HG03571 (cell line): Measurements from ENCODE around the gene TMEM14C.
"Not testable (repeated sequence)": the region's sequence is repeated elsewhere in the genome, so short reads cannot be mapped to it uniquely, and the experiment has no call there.

Experiments
- ATAC-seq: cut with Tn5 transposase; IDR thresholded peaks from one replicate; pipeline ENCODE4 v1.9.1; 2021; ENCODE audit not compliant: unreplicated experiment

TMEM14C gene

DNA sequence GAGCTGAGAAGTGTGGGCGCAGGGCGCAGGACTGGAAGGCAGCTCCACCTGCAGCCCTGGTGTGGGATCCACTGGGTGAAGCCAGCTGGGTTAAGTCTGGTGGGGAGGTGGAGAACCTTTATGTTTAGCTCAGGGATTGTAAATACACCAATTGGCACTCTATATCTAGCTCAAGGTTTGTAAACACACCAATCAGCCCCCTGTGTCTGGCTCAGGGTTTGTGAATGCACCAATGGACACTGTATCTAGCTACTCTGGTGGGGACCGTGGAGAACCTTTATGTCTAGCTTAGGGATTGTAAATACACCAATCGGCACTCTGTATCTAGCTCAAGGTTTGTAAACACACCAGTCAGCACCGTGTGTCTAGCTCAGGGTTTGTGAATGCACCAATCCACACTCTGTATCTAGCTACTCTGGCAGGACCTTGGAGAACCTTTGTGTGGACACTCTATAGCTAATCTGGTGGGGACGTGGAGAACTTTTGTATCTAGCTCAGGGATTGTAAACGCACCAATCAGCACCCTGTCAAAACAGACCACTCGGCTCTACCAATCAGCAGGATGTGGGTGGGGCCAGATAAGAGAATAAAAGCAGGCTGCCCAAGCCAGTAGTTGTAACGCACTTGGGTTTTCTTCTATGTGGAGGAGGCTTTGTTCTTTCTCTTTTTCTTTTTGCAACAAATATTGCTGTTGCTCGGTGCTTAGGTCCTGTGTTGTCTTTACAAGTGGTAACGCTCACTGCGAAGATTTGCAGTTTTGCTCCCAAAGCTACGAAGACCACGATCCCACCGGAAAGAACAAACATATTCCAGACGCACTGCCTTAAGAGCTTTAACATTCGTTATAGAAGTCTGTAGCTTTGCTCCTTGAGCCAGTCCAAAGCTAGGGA, 1.7 kb upstream of the TMEM14C start:
- ATAC-seq: not testable (repeated sequence)

DNA sequence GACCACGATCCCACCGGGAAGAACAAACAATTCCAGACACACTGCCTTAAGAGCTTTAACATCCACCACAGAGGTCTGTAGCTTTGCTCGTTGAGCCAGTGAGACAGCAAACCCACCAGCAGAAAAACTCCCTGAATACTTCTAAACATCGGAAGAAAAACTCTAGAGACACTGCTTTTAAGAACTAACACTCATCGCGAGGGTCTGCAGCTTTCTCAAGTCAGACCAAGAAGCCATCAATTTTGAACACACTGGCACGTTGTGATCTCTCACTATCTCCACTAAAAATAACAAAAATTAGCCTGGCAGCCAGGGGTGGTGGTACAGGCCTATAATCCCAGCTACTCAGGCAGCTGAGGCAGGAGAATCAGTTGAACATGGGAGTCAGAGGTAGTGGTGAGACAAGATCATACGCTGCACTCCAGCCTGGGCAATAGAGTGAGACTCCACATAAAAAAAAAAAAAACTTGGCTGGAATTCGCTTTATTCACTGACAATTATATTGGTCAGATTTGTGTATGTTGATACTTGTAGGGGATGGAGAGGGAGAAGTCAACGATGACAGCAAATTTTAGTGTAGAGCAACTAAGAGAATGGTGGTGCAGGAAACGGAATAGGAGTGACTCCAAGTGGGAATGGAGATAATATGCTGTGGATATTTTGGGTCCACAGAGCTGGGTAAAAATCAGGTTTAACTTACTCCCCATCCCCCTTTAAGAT, 860 bp upstream of the TMEM14C start:
- no peak for ATAC-seq

DNA sequence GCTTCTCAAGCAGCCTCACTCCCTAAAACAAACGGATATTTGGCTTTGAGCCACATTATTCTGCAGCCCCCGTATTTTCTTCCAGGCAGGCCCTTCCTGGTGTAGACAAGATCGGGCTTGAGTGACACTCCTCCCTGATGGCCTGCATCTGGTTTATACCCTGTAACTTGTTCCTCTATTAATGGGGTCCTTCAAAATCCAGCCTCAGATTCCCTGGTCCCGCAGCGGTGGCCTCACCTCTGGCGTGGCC, 375 bp upstream of the TMEM14C start:
- ATAC-seq: no peak

DNA sequence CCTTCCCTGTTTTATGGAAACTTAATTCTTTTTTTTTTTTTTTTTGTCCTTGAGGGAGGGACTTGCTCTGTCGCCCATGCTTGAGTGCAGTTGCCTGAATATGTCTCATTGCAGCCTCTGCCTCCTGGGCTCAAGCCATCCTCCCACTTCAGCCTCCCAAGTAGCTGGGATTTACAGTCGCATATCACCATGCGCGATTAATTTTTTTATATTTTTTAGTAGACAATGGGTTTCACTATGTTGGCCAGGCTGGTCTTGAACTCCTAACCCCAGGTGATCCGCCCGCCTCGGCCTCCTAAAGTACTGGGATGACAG, 654 bp downstream of the TMEM14C start:
- no peak for ATAC-seq

DNA sequence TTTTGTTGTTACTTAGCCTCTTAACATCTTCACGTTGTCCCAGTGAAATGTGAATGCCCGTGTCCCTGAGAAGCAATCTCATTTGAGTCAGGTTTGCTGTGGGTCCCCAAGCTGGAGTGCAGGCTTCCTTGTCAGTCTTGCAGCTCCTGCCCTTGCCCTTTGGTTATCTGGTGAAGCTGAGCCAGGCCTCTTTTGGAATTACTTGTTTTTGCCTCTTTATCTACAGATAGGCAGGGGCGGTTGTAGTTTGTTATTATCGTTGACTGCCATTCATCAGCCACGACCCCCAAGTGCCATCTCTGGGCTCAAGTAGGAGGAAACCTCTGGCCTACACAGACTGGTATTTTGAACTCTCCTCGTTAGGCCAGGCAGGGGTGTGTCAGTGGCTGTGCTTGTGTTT, 2.2 kb downstream of the TMEM14C start:
- no peak for ATAC-seq

DNA sequence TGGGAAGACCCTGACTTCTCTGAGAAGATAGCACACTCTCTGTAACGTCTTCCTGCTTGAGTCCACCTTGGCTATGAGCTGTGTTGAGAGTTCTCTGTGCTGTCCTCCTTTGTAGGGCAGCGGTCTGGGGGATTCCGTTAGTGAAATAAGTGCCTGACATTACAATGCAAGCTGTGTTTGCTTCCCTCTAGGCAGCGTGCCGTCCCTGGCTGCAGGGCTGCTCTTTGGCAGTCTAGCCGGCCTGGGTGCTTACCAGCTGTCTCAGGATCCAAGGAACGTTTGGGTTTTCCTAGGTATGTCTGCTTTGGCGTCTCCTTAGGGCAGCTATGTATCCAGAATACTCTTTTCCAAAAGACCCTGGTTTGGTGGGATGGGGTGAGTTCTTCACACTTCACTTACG, 2.8 kb downstream of the TMEM14C start:
- no peak for ATAC-seq

DNA sequence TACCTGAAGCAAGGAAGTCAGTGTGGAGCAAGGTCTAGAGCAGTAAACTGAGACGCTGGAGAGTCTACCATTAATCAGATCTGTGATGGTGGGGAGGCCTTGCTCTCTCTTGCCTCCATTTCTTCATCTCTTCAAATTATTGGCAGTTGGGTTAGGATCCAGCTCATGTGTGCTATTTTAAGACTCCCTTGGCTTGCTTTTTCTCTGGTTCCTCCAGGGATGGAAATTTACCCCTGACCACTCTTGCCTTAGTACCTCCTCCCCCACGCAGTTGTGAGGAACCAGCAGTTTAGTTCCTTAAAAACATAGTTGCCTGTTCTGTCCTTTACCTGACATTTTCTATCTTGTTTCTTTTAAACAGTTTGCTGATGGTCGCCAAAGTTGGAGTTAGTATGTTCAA, 7.4 kb downstream of the TMEM14C start:
- no peak for ATAC-seq

DNA sequence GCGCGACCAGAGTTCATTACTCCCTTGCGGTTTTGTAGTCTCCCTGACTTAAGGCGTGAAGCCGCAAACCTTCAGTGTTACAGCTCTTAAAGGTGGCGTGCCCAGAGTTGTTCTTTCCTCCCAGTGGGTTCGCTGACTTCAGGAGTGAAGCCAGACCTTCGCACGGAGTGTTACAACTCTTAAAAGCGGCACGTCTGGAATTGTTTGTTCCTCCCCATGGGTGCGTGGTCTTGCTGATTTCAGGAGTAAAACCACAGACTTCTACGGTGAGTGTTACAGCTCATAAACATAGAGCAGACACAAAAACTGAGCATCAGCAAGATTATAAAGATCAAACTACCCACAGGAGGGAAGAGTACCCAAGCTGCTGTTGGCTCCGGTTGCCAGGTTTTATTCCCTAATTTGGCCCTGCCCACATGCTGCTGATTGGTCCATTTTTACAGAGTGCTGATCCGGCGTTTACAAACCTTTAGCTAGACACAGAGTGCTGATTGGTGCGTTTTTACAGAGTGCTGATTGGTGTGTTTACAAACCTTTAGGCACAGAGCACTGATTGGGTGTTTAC, 10.4 kb downstream of the TMEM14C start:
- ATAC-seq: no peak

DNA sequence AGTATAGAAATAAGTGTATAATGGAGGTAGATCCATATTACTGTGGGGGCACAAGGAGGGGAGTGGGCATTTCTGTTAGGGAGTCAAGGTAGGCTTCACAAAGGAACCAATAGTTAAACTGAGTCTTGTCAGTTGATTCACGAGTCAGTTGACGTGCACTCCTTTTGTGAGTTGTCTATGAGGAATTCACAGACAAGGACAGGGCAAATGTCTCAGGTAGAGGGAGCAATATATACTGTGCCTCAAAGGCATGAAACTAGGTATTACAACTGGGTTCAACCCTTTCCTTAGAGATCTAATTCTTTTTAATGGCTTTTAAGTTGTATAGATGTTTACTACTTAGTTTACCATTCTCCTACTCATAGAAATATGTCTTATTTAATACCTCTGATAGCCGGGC, 11.0 kb downstream of the TMEM14C start:
- ATAC-seq: no peak

DNA sequence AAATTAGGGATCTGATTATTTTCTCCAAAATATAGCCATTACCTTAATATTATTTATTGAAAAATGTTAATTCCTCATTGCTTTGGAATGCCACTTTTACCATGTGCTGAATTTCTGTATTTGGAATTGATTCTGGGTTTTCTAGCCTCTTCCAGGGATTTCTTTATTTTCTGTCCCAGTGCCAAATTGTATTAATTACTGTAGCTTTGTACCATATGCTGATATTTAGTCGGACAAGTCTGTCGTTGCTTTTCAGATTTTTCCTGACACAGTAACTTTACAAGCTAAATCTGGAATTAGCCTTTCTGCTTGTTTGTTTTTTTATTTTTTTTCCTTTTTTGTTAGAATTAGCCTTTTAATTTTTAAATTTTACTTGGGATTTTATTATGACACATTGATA, 13.9 kb downstream of the TMEM14C start:
- ATAC-seq: no peak

DNA sequence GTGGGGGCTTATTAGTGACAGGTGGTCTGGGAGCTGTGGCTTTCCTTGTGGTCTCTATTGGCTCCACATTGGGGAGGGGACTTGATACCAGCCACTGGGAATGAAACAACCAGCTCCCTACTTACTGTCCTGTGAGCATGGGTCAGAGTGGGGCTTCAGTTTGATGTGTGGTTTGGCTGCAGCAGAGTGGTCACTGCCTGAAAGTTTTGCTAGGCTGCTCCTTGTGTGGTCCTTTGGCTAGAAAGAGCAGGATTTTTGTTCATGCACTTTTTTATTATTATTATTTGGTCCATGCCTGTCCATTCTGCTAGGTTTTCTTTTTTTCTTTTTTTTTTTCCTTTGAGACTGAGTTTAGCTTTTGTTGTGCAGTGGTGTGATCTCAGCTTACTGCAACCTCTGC, 17.2 kb downstream of the TMEM14C start:
- ATAC-seq: no peak

DNA sequence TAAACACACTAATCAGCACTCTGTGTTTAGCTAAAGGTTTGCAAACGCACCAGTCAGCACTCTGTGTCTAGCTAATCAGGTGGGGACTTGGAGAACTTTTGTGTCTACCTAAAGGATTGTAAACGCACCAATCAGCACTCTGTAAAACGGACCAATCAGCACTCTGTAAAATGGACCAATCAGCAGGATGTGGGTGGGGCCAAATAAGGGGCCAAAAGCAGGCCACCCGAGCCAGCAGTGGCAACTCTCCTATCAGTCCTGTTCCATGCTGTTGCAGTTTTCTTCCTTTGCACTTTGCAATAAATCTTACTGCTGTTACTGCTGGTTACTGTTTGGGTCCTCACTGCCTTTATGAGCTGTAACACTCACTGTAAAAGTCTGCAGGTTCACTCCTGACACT, 18.8 kb downstream of the TMEM14C start:
- ATAC-seq: not testable (repeated sequence)

DNA sequence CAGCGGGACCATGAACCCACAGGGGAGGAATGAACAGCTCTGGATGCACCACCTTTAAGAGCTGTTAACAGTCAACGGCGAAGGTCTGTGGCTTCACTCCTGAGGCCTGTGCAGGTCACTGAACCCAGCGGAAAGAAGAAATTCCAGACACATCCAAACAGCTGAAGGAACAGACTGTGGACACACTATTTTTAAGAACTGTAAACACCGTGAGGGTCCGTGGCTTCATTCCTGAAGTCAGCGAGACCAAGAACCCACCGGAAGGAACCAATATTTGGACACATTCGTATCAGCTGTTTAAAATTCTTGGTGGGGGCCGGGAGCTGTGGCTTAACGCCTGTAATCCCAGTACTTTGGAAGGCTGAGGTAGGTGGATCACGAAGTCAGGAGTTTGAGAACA, 19.4 kb downstream of the TMEM14C start:
- no peak for ATAC-seq

DNA sequence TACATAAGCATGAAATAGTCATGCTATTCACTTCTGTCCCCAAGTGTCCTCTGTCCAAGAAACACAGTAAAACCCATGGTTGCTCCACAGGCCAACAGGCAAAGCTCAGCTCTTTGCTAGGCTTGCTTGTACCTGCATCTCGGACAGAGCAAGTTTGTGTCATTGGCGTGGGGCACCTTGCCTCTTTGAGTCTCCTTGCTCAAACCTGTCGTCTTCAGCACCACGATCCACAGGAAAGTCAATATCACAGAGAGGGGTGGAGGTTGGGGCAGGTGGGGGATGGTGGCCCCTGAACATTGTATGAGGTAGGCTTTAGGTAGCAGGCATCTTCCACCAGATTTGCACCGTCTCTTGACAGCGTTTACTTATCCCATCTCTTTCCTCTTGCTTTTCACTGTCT, 20.6 kb downstream of the TMEM14C start:
- no peak for ATAC-seq

DNA sequence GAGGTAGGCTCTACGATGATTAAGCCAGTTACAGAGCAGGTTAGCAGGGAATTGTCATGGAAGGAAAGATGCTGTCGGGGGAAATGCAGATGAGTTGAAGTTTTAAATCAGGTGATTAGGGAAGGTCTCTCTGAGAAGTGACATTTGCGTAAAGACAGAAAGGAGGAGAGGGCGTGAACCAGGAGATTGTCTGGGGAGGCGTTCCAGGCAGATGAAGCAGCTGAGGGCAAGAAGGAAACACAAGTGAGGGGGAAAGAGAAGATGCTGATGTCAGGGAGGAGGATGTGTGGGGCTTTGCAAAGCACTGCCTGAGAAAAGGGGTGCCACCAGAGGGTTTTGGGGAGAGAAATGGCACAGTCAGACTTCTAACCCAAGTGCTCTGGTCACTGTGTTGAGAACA, 22.2 kb downstream of the TMEM14C start:
- ATAC-seq: no peak

DNA sequence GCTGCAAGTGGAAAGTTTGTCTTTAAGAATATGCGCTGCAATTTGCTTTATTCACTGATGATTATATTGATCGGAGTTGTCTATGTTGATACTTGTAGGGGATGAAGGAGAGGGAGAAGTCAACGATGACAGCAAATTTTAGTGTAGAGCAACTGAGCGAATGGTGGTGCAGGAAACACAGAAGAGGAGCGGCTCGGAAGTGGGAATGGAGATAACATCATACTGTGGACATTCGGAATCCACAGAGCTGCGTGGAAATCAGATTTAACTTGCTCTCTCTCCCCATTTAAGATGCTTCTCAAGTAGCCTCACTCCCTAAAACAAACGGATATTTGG, 24.0 kb downstream of the TMEM14C start:
- ATAC-seq: no peak

DNA sequence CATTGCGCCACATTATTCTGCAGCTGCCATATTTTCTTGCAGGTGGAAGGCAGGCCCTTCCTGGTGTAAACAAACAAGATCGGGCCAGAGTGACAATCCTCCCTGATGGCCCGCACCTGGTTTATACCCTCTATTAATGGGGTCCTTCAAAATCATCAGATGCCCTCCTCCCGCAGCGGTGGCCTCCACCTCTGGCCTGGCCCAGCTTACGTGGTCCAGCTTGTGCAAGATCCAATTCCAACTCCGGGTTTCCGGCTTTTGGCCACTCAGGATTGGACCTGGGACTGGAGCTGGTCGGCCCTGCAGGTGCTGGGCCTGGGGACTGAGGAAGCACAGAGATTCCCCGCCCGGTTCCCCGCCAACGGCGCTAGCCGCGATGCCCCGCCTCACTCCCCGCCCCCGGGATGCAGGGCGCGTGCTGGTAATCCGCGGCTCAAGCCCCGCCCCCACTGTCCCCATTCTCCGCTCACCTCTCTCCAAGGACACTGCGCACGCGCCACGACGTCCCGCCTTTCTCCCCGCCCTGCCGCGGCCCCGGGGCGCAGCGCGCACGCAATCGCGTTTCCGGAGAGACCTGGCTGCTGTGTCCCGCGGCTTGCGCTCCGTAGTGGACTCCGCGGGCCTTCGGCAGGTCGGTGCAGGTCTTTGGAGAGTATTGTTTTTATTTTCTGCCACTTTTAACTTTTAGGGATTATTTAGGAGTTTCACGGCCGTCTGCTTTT, 24.5 kb downstream of the TMEM14C start, which contains the start of gene TMEM14B:
TMEM14B (plus strand) TSS at position 555 of the 722 bp plus-strand sequence. CDS start 1,441 bp downstream, outside the sequence.
- ATAC-seq: peak; percentile 96

DNA sequence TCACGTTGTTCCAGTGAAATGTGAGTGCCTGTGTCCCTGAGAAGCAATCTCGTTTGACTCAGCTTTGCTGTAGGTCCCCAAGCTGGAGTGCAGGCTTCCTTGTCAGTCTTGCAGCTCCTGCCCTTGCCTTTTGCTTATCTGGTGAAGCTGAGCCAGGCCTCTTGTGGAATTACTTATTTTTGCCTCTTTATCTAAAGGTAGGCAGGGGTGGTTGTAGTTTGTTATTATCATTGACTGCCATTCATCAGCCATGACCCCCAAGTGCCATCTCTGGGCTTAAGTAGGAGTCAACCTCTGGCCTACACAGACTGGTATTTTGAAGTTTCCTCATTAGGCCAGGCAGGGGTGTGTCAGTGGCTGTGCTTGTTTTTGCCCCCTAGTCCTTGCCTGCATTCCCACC, 26.9 kb downstream of the TMEM14C start:
- ATAC-seq: no peak

DNA sequence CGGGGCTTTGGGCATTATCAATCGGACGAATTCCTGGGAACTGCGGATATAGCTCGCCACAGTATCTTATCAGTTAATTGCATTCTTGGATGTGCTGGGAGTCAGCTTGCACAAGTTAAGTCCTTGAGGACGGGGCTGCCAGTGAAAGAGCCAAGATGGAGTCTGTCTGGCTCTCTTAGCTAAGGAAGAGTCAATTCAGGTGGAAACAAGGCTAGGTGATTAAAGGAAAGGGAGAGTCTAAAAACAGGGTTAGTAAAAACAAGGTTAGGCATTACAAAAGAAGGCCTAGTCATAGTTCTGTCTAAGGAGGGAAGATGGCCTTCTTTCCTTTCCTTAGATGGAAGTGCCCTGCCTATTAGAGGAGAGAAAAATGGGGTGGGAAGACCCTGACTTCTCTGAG, 27.7 kb downstream of the TMEM14C start:
- not testable (repeated sequence) for ATAC-seq

DNA sequence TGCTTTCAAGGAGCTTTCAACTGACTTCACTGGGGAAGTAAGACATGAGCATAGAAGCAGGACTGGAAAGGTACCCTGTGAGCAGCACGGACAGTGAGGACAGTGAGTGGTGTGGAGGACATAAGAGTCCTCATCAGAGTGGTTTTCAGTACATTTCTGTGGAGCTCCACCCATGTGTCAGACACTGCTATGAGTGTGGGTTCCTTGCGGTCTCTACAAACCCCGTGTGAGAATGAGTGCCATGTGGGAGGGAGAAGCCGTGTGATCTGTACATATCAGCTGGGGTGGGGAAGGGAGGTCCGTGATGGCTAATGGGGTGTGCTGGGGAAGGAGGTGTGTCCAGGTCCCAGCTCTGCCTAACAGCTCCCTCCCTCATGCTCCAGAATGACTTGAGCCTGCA, 28.9 kb downstream of the TMEM14C start:
- not testable (repeated sequence) for ATAC-seq

DNA sequence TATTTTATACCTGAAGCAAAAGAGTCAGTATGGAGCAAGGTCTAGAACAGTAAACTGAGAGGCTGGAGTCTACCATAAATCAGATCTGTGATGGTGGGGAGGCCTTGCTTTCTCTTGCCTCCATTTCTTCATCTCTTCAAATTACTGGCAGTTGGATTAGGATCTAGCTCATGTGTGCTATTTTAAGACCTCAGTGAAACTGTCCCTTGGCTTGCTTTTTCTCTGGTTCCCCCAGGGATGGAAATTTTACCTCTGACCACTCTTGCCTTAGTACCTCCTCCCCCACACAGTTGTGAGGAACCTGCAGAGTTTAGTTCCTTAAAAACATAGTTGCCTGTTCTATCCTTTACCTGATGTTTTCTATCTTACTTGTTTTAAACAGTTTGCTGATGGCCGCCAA, 33.2 kb downstream of the TMEM14C start:
- ATAC-seq: no peak

DNA sequence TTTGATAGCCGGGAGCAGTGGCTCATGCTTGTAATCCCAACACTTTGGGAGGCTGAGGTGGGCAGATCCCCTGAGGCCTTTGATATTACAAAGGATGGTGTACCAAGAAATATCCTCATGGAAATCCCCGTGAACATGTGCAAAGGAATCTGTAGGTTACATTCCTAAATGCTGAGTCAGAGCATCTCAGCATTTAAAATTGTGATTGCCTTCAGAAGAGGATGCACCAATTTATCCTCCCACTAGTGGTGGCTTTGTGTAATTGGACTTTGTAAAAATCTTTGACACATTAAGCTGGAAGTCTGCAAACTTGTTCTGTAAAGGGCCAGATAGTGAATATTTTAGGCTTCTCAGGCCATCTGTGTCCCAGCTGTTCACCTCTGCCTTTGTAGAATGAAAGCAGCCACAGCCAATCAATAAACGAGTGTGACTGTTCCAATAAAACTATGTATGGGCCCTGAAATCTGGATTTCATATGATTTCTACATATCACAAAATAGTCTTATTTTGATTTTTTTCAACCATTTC, 36.5 kb downstream of the TMEM14C start:
- ATAC-seq: no peak
